ENCODE results near the gene FRMD4B.
A peak's percentile ranks its signal among the peaks of the same experiment; 100 is the strongest.

The FRMD4B gene

DNA sequence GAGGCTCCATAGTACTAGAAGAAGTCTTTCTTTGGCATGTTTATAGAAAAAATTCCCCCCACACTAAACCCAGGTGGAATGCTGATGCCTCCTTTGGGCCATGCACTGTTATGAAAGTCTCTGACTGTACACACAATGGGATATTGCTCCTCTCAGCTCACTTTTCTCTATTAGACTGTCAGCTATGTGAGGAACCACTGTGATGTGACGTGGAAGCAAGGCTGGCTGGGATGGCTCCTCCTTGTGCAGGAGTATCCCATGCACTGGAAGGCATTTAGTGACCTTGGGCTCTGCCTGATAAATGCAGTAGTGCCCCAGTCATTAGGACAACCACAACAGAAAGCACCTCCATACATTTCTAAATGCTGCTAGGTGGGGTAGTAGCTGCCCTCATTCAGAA, 5.7 kb upstream of the FRMD4B start:
- DNase-seq (ENCODE audit: low read depth in 1 of 2, low spot score in 1 of 2): no peak
- no peak for TF ChIP-seq SPI1 (IDR thresholded peaks at IDR 0.05; ENCODE audit: borderline replicate concordance, low read depth)
- TF ChIP-seq, protein P1, sequence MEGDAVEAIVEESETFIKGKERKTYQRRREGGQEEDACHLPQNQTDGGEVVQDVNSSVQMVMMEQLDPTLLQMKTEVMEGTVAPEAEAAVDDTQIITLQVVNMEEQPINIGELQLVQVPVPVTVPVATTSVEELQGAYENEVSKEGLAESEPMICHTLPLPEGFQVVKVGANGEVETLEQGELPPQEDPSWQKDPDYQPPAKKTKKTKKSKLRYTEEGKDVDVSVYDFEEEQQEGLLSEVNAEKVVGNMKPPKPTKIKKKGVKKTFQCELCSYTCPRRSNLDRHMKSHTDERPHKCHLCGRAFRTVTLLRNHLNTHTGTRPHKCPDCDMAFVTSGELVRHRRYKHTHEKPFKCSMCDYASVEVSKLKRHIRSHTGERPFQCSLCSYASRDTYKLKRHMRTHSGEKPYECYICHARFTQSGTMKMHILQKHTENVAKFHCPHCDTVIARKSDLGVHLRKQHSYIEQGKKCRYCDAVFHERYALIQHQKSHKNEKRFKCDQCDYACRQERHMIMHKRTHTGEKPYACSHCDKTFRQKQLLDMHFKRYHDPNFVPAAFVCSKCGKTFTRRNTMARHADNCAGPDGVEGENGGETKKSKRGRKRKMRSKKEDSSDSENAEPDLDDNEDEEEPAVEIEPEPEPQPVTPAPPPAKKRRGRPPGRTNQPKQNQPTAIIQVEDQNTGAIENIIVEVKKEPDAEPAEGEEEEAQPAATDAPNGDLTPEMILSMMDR (IDR thresholded peaks at IDR 0.05; ENCODE audit: insufficient read depth, low read length): no peak
- TF ChIP-seq POLR2AphosphoS5 (IDR thresholded peaks at IDR 0.05; ENCODE audit: low read depth): no peak
- TF ChIP-seq GABPA (IDR thresholded peaks at IDR 0.05; ENCODE audit: low read depth): no peak
- TF ChIP-seq, protein P2, sequence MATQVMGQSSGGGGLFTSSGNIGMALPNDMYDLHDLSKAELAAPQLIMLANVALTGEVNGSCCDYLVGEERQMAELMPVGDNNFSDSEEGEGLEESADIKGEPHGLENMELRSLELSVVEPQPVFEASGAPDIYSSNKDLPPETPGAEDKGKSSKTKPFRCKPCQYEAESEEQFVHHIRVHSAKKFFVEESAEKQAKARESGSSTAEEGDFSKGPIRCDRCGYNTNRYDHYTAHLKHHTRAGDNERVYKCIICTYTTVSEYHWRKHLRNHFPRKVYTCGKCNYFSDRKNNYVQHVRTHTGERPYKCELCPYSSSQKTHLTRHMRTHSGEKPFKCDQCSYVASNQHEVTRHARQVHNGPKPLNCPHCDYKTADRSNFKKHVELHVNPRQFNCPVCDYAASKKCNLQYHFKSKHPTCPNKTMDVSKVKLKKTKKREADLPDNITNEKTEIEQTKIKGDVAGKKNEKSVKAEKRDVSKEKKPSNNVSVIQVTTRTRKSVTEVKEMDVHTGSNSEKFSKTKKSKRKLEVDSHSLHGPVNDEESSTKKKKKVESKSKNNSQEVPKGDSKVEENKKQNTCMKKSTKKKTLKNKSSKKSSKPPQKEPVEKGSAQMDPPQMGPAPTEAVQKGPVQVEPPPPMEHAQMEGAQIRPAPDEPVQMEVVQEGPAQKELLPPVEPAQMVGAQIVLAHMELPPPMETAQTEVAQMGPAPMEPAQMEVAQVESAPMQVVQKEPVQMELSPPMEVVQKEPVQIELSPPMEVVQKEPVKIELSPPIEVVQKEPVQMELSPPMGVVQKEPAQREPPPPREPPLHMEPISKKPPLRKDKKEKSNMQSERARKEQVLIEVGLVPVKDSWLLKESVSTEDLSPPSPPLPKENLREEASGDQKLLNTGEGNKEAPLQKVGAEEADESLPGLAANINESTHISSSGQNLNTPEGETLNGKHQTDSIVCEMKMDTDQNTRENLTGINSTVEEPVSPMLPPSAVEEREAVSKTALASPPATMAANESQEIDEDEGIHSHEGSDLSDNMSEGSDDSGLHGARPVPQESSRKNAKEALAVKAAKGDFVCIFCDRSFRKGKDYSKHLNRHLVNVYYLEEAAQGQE (IDR thresholded peaks at IDR 0.05; ENCODE audit: insufficient replicate concordance, low read depth): no peak
- H3K4me3 ChIP-seq (replicated peaks; ENCODE audit: insufficient read depth, low read length): no peak overlapping the region
- H3K27ac ChIP-seq (replicated peaks): no peak overlapping the region
- no peaks in the 10 kb centered on the region for H3K27me3 ChIP-seq (ENCODE audit: insufficient read depth, poor library complexity, severe bottlenecking)

DNA sequence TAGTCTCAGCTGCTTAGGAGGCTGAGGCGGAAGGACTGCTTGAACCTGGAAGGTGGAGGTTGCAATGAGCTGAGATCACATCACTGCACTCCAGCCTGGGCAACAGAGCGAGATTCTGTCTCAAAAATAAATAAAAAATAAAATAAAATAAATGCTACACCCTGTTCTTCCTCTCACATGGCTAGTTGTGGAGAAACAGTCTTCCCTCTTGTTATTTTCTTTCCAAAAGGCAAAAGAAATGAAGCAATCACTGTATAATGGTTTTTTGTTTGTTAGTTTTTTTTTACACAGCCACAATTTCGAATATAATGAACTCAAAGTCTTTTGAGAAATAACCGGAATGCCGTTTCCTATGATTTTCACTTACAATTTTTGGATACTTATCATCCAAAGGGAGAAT, 4.9 kb upstream of the FRMD4B start:
- Histone ChIP-seq H3K4me3 (replicated peaks; ENCODE audit: insufficient read depth, low read length) (no peak overlapping the region), H3K27ac (replicated peaks) (no peak overlapping the region), H3K27me3 (ENCODE audit: insufficient read depth, poor library complexity, severe bottlenecking) (no peaks in the 10 kb centered on the region)
- TF ChIP-seq, protein P2 (IDR thresholded peaks at IDR 0.05; ENCODE audit: insufficient replicate concordance, low read depth): no peak
- TF ChIP-seq GABPA (IDR thresholded peaks at IDR 0.05; ENCODE audit: low read depth) (no peak), POLR2AphosphoS5 (IDR thresholded peaks at IDR 0.05; ENCODE audit: low read depth) (no peak), SPI1 (IDR thresholded peaks at IDR 0.05; ENCODE audit: borderline replicate concordance, low read depth) (no peak)
- TF ChIP-seq, protein P1 (IDR thresholded peaks at IDR 0.05; ENCODE audit: insufficient read depth, low read length): no peak
- no peak for DNase-seq (ENCODE audit: low read depth in 1 of 2, low spot score in 1 of 2)

DNA sequence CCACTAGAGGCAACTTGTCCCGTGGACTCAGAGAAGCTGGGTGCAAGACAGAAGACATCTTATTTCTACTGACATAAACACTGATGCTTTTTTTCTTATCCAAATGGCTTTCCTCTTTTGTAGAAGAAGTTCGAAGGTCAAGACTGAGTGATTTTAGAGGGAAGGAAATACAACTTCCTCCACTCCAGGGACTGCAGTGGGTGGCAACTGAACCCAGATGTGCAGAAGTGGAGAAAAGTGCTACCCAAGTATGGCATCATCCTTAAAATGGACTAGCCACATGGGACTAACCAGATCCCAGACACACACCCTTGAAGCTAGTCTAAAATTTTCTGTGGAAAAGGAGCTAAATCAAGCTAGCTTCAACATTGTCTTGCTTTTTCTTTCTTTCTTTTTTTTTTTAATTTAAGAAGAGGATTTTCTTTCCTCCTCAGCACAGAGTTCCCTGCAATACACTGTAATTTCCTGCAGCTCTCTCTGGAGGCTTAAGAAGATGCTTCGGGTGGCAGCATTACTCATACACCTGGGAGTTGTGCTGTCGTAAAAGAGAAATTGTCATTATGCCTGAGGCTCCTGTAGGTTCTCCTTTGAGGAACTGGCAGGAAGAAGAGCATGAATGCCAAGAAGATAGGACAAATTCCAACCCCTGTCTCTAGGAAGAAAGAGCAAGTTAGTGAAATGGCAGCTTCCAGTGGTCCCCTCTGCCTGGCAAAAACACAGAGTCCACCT, 3.8 kb upstream of the FRMD4B start:
- no peak overlapping the region for H3K4me3 ChIP-seq (replicated peaks; ENCODE audit: insufficient read depth, low read length)
- no peak overlapping the region for H3K27ac ChIP-seq (replicated peaks)
- H3K27me3 ChIP-seq (ENCODE audit: insufficient read depth, poor library complexity, severe bottlenecking): no peaks in the 10 kb centered on the region
- TF ChIP-seq POLR2AphosphoS5 (IDR thresholded peaks at IDR 0.05; ENCODE audit: low read depth): no peak
- TF ChIP-seq SPI1 (IDR thresholded peaks at IDR 0.05; ENCODE audit: borderline replicate concordance, low read depth): 0 out of 2 replicates have a peak, but pooled peaks have one; percentile 1
- peak in 1 of 2 experiments; percentile 55 for DNase-seq (ENCODE audit: low read depth in 1 of 2, low spot score in 1 of 2)

DNA sequence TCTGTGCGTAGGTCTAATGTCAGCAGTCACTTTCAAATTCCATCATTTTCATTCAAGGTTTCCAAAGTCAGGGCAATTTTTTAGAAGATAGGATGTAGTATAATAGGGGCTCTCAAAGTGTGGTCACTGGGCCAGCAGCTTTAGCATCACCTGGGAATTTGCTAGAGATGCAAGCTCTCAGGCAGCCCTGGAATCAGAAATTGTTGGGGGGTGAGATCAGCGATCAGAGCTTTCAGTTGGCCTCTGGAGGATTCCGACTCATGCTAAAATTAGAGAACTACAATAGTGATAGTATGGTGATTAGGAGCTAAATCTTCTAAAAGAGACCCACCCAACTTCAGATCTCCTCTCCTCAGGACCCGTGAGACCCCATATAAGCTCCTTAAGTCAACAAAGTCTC, 2.4 kb upstream of the FRMD4B start:
- TF ChIP-seq, protein P2 (IDR thresholded peaks at IDR 0.05; ENCODE audit: insufficient replicate concordance, low read depth): no peak
- TF ChIP-seq POLR2AphosphoS5 (IDR thresholded peaks at IDR 0.05; ENCODE audit: low read depth): no peak
- TF ChIP-seq SPI1 (IDR thresholded peaks at IDR 0.05; ENCODE audit: borderline replicate concordance, low read depth): no peak
- TF ChIP-seq GABPA (IDR thresholded peaks at IDR 0.05; ENCODE audit: low read depth): no peak
- TF ChIP-seq, protein P1 (IDR thresholded peaks at IDR 0.05; ENCODE audit: insufficient read depth, low read length): no peak
- Histone ChIP-seq H3K4me3 (replicated peaks; ENCODE audit: insufficient read depth, low read length) (no peak overlapping the region), H3K27ac (replicated peaks) (no peak overlapping the region), H3K27me3 (ENCODE audit: insufficient read depth, poor library complexity, severe bottlenecking) (no peaks in the 10 kb centered on the region)
- no peak for DNase-seq (ENCODE audit: low read depth in 1 of 2, low spot score in 1 of 2)
